Transverse colon (tissue), 3 donors: ENCODE measurements around the gene FRMPD4.

Source experiments
- POLR2A ChIP-seq: fragments of 450-650 bp; IDR thresholded peaks from one replicate; pipeline ENCODE4 v1.6.1; 2016; ENCODE audit warnings: antibody characterized with exemption, mild to moderate bottlenecking, moderate library complexity
- POLR2AphosphoS5 ChIP-seq, 3 donors: sonication (generic); formaldehyde crosslinking; IDR thresholded peaks; one replicate each; pipeline ENCODE4 v1.6.1; 2016; ENCODE audit warnings: antibody characterized with exemption in 3 of 3

GRCh38 chrX:12308420-12308819, 170.1 kb downstream of the FRMPD4 start:
- TF ChIP-seq POLR2A (no peak), POLR2AphosphoS5 (IDR thresholded peaks at IDR 0.05) (no peak)
